Omental fat pad (tissue), 4 donors: ENCODE measurements around the gene PTPRC. TPM values are rescaled to one million over a fixed set of nuclear protein-coding genes. Genes with fewer than 3 reads are reported as not detected.

Source experiments
- ATAC-seq: fragments of 150-250 bp; one replicate; pipeline ENCODE4 v1.9.1; 2016; ENCODE audit warnings: mild to moderate bottlenecking, moderate library complexity; ENCODE audit not compliant: low FRiP score
- DNase-seq: peaks from one replicate; pipeline ENCODE4 v3.0.0-alpha.2; 2019; ENCODE audit warnings: low spot score
- CTCF ChIP-seq, 3 donors: fragments of 450-650 bp; IDR thresholded peaks; one replicate each; pipeline ENCODE4 v1.5.1; 2016 to 2017; ENCODE audit warnings: antibody characterized with exemption in 3 of 3, mild to moderate bottlenecking in 3 of 3, moderate library complexity in 2 of 3
- total RNA-seq, 4 donors: library from RNA; depleted of rRNA; stranded (reverse); fragments of >200 nt; gene quantifications; one replicate each; pipeline ENCODE4 v1.1.0, GENCODE V29; 2016

PTPRC gene
- total RNA-seq, 4 donors from 2014 or later: 36.5 to 127 (median 67.1) TPM

DNA sequence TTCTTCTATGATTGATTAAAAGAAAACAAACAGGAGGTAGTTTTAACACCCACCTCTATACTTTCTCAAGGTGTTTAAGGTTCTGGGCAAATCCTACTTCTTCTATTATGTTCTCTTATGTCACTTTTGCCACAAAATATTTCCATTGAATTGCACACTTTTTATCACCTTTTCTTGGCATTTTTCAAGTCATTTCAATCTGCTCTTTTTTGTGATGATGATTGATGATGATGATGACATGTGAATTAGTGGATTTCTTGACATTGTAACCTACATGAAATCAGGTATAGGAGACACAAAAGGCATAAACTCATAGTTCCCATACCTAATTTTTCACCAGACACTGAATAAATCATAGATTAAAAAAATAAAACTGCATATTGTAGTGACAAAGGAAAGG, 4.1 kb downstream of the PTPRC start:
- no peak for TF ChIP-seq CTCF (IDR thresholded peaks at IDR 0.05)
- ATAC-seq (no peak), DNase-seq (no peak)

- no peak for TF ChIP-seq CTCF (IDR thresholded peaks at IDR 0.05)
- ATAC-seq (no peak), DNase-seq (no peak)
Measured at GRCh38 chr1:198643808-198644207, 5.0 kb downstream of the PTPRC start.

DNA sequence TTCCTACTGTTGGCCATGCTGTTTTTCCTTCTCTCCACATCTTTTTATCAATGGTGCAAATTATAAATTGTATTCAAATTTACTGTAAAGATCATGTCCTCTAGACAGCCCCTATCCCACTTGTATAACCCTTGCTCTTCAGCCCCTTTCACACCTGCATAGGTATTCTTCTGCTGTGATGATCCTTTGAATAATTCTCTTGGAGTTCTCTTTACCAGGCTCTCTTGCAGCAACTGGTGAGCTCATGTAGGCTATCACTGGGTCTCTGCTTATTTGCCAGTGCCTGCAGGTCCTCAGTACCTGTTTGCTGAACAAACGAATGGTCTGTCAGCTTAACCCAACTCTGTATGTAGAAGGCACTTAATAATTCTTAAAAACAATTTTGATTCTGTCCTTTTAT, 8.2 kb downstream of the PTPRC start:
- no peak for DNase-seq
- TF ChIP-seq CTCF (IDR thresholded peaks at IDR 0.05): no peak
- ATAC-seq: no peak

DNA sequence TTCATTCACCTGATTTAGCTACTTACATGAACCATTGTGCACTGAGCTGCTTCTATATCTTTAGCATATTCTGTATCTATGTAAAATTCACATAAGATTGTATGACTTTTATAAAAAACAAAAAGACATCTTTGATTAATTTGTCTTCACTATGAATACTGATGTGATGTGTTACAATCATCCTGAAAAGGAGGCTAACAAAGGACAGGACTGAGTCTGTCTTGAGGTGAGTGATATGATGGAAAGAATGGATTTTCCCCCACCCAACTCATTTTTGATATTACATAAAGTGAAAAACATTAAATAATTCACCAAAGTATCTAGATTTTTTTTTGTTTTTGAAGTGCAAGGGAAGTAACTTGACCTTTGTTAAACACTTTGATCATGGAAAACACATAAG, 9.8 kb downstream of the PTPRC start:
- TF ChIP-seq CTCF (IDR thresholded peaks at IDR 0.05): no peak
- ATAC-seq: no peak

GRCh38 chr1:198649232-198649967, 10.6 kb downstream of the PTPRC start:
- no peak for ATAC-seq
- DNase-seq: no peak
- no peak for TF ChIP-seq CTCF (IDR thresholded peaks at IDR 0.05)

More for the DNA sequence above, 9.8 kb downstream of the PTPRC start:
- DNase-seq: no peak

DNA sequence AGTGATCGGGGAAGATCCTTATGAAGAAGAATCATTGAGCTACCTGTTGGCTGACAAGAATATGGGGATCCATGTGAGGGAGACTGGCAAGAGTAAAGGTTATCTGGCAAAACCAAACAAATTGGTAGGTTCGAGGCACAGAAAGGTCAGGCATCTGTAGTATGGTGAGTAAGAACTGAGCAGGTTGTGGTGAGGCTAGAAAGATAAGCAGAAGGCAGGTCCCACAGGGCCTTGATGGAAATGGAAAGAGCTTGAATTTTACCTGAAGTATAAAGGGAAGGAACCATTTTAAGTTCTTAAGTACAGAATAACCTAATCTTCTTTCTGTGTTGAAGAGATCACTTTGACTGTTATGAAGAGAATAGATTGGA, 11.1 kb downstream of the PTPRC start:
- DNase-seq: no peak
- no peak for ATAC-seq
- no peak for TF ChIP-seq CTCF (IDR thresholded peaks at IDR 0.05)

GRCh38 chr1:198650506-198650905, 11.7 kb downstream of the PTPRC start:
- DNase-seq (no peak), ATAC-seq (no peak)
- no peak for TF ChIP-seq CTCF (IDR thresholded peaks at IDR 0.05)
